Measurements from ENCODE around the gene PTGFRN.

PTGFRN gene

DNA sequence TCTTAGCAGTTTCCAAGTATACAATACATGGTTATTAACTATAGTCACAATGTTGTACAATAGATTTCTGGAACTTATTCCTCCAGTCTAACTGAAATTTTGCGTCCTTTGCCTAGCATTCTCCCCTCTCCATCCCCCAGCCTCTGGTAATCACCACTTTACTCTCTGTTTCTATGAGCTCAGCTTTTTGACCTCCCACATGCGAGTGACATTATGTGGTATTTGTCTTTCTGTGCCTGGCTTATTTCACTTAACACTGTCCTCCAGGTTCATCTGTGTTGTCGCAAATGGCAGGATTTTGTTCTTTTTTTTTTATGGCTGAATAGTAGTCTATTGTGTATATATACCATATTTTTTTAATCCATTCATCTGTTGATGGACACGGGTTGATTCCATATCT lies 47.9 kb downstream of the PTGFRN start:
- TF ChIP-seq EZH2 (IDR thresholded peaks at IDR 0.05) (no peak), POLR2AphosphoS5 (IDR thresholded peaks at IDR 0.05; ENCODE audit: borderline replicate concordance, low read depth, low read length) (no peak), FOXP2 (optimal IDR thresholded peaks at IDR 0.05; ENCODE audit: control extremely low read depth, extremely low read length, insufficient read depth) (no peak)
- Histone ChIP-seq H3K9me3 (ENCODE audit: low read depth, low read length) (no peaks in the 10 kb centered on the region), H3K4me3 (no peak overlapping the region), H3K27ac (no peak overlapping the region), H3K9ac (ENCODE audit: insufficient read length) (no peak overlapping the region), H3K36me3 (ENCODE audit: insufficient read depth, low read length) (peaks cover 19% of the 10 kb centered on the region; the same call in 1 of the 2 replicates)
- no peak for DNase-seq (ENCODE audit: low read depth, low spot score)

DNA sequence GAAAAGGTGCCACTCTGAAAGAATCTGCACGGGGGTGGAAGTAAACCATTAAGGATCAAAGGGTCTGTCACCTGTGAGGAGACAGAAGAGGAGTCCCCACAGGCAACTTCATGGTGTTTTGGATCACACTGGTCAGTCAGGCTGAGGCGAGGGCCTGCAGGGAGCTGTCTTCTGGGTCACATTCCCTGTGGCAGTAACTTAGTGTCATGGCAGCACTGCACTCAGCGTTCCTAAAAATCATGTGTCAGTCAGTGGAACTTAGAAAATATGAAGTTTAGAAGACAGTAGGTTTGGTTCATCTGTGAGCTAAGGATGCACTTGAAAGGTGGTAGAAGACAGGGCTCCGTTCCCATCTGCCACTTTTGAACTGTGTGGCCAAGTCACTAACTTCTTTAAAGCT lies 48.4 kb downstream of the PTGFRN start:
- Histone ChIP-seq H3K9ac (ENCODE audit: insufficient read length) (no peak overlapping the region), H3K36me3 (ENCODE audit: insufficient read depth, low read length) (peaks cover 22% of the 10 kb centered on the region; the same call in 1 of the 2 replicates), H3K9me3 (ENCODE audit: low read depth, low read length) (no peaks in the 10 kb centered on the region), H3K27ac (no peak overlapping the region), H3K4me3 (no peak overlapping the region)
- no peak for DNase-seq (ENCODE audit: low read depth, low spot score)
- TF ChIP-seq FOXP2 (optimal IDR thresholded peaks at IDR 0.05; ENCODE audit: control extremely low read depth, extremely low read length, insufficient read depth), result no peak
- TF ChIP-seq POLR2AphosphoS5 (IDR thresholded peaks at IDR 0.05; ENCODE audit: borderline replicate concordance, low read depth, low read length), result no peak
- TF ChIP-seq EZH2 (IDR thresholded peaks at IDR 0.05), result no peak

DNA sequence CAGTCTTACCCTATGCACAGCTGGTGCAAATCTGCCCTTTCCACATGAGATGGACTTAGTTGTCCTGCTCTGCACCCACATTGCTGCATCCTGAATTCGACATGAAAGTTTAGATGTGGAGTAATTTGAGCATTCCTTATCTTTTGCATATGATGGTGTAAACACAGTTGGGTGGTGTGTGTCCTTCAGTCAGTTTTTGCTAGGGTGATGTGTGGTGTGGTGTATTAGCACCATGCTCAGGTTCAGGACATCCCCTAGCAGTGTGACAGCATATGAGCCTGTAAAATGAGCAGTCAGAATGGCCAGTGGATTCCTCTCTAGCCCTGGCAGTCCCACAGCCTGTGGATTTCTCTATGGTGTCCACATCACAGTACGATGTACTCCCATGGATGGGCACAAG lies 49.3 kb downstream of the PTGFRN start:
- Histone ChIP-seq H3K9ac (ENCODE audit: insufficient read length) (no peak overlapping the region), H3K4me3 (no peak overlapping the region), H3K9me3 (ENCODE audit: low read depth, low read length) (no peaks in the 10 kb centered on the region), H3K27ac (no peak overlapping the region), H3K36me3 (ENCODE audit: insufficient read depth, low read length) (peaks cover 22% of the 10 kb centered on the region; the same call in 1 of the 2 replicates)
- TF ChIP-seq FOXP2 (optimal IDR thresholded peaks at IDR 0.05; ENCODE audit: control extremely low read depth, extremely low read length, insufficient read depth), result no peak
- no peak for TF ChIP-seq POLR2AphosphoS5 (IDR thresholded peaks at IDR 0.05; ENCODE audit: borderline replicate concordance, low read depth, low read length)
- TF ChIP-seq EZH2 (IDR thresholded peaks at IDR 0.05), result no peak
- no peak for DNase-seq (ENCODE audit: low read depth, low spot score)

DNA sequence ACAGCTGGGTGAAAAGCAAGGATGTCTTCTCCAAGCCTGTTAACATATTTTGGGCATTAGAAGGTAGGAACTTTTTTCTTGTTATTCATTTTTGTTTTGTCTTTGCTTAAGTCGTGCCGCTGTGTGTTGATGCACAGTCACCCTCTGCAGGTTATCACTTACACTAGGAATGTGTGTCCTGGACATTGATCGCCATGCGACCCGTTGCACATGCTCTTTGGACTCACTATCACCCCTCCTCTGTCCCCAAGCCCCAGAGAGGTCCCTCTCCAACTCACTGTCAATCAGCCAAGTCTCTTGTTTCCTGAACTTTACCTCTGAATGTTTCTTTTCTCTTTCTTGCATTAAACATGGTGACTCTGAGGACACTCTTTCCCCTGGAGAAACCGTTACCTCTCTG lies 51.9 kb downstream of the PTGFRN start:
- DNase-seq (ENCODE audit: low read depth, low spot score), result no peak
- Histone ChIP-seq H3K9me3 (ENCODE audit: low read depth, low read length) (no peaks in the 10 kb centered on the region), H3K27ac (no peak overlapping the region), H3K9ac (ENCODE audit: insufficient read length) (no peak overlapping the region), H3K36me3 (ENCODE audit: insufficient read depth, low read length) (peaks cover 22% of the 10 kb centered on the region; the same call in 1 of the 2 replicates), H3K4me3 (no peak overlapping the region)
- no peak for TF ChIP-seq POLR2AphosphoS5 (IDR thresholded peaks at IDR 0.05; ENCODE audit: borderline replicate concordance, low read depth, low read length)

DNA sequence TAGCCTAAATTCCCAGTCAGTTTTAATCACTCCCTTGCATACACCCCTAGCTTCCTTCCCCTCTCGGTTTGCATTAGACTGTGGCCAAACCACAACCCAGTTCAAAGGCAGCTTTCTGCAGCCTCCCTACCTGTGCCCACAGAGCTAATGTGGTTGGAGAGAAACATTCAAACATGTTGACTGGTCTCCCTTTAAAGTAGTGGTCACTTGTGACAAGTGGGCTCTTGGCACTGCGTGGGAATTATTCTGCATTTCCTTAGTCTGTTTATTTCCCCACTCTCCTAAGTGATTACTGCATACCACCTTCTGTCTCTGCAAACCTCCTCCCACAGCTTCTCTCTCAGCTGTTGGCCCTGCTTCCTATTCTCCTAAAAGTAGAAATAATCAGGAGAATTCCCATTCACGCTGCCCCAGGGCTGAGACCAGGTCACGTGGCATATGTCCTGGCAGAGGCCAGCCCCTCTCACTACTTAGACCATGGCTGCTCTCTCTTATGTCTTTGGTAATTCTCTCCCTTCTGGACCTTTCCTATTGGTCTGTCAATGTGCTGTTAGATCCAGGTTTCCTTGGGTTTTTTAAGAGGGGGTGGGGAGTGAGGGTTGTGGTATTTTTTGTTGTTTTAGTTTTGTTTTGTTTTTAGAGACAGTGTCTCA lies 53.4 kb downstream of the PTGFRN start:
- H3K4me3 ChIP-seq, result no peak overlapping the region
- TF ChIP-seq FOXP2 (optimal IDR thresholded peaks at IDR 0.05; ENCODE audit: control extremely low read depth, extremely low read length, insufficient read depth) (no peak), EZH2 (IDR thresholded peaks at IDR 0.05) (no peak), POLR2AphosphoS5 (IDR thresholded peaks at IDR 0.05; ENCODE audit: borderline replicate concordance, low read depth, low read length) (no peak)
- no peak for DNase-seq (ENCODE audit: low read depth, low spot score)
- peaks cover 33% of the 10 kb centered on the region for H3K36me3 ChIP-seq (ENCODE audit: insufficient read depth, low read length)
- no peaks in the 10 kb centered on the region for H3K9me3 ChIP-seq (ENCODE audit: low read depth, low read length)
- no peak overlapping the region for H3K27ac ChIP-seq
- no peak overlapping the region for H3K9ac ChIP-seq (ENCODE audit: insufficient read length)

DNA sequence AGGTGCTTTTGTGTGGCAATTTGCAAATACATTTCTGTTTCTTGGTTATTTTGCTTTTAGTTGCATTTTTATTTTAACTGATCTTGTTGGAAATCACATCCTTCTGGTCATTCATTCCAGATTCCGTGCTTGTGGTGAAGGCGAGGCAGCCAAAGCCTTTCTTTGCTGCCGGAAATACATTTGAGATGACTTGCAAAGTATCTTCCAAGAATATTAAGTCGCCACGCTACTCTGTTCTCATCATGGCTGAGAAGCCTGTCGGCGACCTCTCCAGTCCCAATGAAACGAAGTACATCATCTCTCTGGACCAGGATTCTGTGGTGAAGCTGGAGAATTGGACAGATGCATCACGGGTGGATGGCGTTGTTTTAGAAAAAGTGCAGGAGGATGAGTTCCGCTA lies 57.1 kb downstream of the PTGFRN start:
- DNase-seq (ENCODE audit: low read depth, low spot score), result no peak
- TF ChIP-seq FOXP2 (optimal IDR thresholded peaks at IDR 0.05; ENCODE audit: control extremely low read depth, extremely low read length, insufficient read depth) (no peak), EZH2 (IDR thresholded peaks at IDR 0.05) (no peak), POLR2AphosphoS5 (IDR thresholded peaks at IDR 0.05; ENCODE audit: borderline replicate concordance, low read depth, low read length) (no peak)
- H3K4me3 ChIP-seq, result no peak overlapping the region
- H3K27ac ChIP-seq, result no peak overlapping the region
- peaks cover 30% of the 10 kb centered on the region for H3K36me3 ChIP-seq (ENCODE audit: insufficient read depth, low read length)
- 0 out of 2 replicates have a peak, but pooled peaks cover 3% of the 10 kb centered on the region for H3K9me3 ChIP-seq (ENCODE audit: low read depth, low read length)
- no peak overlapping the region for H3K9ac ChIP-seq (ENCODE audit: insufficient read length)

DNA sequence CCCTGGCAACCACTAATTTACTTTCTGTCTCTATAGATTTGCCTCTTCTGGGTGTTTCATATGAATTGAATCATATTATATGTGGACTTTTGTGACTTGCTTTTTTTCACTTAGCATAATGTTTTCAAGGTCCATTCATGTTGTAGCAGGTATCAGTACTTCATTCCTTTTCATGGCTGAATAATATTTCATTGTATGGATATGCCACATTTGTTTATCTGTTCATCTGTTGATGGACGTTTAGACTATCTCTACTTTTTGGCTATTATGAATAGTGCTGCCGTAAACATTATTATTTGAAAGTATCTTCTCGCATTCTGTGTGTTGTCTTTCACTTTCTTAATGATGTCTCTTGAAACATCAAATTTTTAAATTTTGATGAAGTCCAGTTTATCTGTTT lies 59.0 kb downstream of the PTGFRN start:
- Histone ChIP-seq H3K4me3 (no peak overlapping the region), H3K36me3 (ENCODE audit: insufficient read depth, low read length) (peaks cover 26% of the 10 kb centered on the region), H3K27ac (no peak overlapping the region), H3K9me3 (ENCODE audit: low read depth, low read length) (0 out of 2 replicates have a peak, but pooled peaks cover 3% of the 10 kb centered on the region), H3K9ac (ENCODE audit: insufficient read length) (no peak overlapping the region)
- no peak for DNase-seq (ENCODE audit: low read depth, low spot score)
- TF ChIP-seq FOXP2 (optimal IDR thresholded peaks at IDR 0.05; ENCODE audit: control extremely low read depth, extremely low read length, insufficient read depth) (no peak), POLR2AphosphoS5 (IDR thresholded peaks at IDR 0.05; ENCODE audit: borderline replicate concordance, low read depth, low read length) (no peak), EZH2 (IDR thresholded peaks at IDR 0.05) (no peak)

DNA sequence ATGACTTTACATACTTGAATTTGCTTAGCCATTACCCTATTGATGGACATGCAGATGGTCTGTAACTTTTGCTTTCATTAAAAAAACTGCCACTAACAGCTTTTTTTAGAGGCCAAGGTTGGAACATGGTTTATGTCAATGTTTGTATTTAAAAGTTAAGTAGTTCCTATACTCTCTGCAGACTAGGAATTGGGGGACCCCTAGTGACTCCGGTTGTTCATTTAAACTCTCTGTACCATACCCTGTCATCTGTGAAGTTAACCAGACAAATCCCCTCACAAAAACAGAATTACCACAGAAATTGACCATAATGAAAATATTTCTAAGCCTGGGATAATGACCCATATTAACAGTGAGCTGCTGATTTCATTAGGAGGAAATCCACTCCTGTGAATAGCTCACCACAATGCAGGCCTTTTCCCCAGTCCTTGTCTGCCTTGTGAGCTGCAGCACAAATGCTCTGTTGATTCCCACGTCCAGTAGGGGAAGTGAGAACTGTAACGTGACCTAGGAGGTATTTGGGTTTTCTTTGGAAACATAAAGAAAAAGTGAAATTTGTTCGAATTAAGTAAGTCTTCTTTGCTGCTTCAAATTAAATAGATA lies 61.6 kb downstream of the PTGFRN start:
- Histone ChIP-seq H3K4me3 (no peak overlapping the region), H3K9ac (ENCODE audit: insufficient read length) (no peak overlapping the region), H3K9me3 (ENCODE audit: low read depth, low read length) (0 out of 2 replicates have a peak, but pooled peaks cover 3% of the 10 kb centered on the region), H3K36me3 (ENCODE audit: insufficient read depth, low read length) (peaks cover 33% of the 10 kb centered on the region), H3K27ac (no peak overlapping the region)
- TF ChIP-seq POLR2AphosphoS5 (IDR thresholded peaks at IDR 0.05; ENCODE audit: borderline replicate concordance, low read depth, low read length), result no peak
- DNase-seq (ENCODE audit: low read depth, low spot score), result no peak

Measured in SK-N-MC (cell line).